Measurements from ENCODE around the gene TBP.

Gene TBP

DNA sequence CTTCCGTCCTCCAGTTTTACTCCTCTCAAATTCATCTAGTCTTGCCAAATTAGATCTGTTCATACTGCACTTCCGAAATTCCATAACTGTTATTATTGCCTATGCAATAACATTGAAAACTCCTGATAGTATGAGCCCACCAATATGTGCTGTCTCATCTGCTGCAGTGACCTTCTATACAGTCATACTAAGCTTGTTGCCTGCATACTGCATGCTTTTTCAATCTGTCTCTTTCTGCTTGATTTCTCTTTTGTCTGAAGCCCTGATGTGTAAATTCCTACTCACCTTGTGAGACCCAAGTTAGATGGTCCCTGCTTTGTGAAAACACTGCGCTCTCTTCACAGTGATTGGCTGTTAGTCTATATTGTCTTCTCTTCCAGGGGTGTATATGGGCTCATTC lies 1.1 kb downstream of the TBP start:
- Histone ChIP-seq H3K27me3 (replicated peaks; ENCODE audit: control insufficient read depth, insufficient read depth, low read length) (no peaks in the 10 kb centered on the region), H3K36me3 (ENCODE audit: control insufficient read depth, insufficient read depth, low read length) (peaks cover 2% of the 10 kb centered on the region), H3K4me3 (replicated peaks; ENCODE audit: low read depth, low read length) (peak overlapping the region; percentile 97)
- TF ChIP-seq, protein P1, sequence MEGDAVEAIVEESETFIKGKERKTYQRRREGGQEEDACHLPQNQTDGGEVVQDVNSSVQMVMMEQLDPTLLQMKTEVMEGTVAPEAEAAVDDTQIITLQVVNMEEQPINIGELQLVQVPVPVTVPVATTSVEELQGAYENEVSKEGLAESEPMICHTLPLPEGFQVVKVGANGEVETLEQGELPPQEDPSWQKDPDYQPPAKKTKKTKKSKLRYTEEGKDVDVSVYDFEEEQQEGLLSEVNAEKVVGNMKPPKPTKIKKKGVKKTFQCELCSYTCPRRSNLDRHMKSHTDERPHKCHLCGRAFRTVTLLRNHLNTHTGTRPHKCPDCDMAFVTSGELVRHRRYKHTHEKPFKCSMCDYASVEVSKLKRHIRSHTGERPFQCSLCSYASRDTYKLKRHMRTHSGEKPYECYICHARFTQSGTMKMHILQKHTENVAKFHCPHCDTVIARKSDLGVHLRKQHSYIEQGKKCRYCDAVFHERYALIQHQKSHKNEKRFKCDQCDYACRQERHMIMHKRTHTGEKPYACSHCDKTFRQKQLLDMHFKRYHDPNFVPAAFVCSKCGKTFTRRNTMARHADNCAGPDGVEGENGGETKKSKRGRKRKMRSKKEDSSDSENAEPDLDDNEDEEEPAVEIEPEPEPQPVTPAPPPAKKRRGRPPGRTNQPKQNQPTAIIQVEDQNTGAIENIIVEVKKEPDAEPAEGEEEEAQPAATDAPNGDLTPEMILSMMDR (IDR thresholded peaks at IDR 0.05; ENCODE audit: insufficient read depth, low read length, poor library complexity, severe bottlenecking), result no peak
- no peak for DNase-seq (ENCODE audit: extremely low read depth, insufficient read length)

DNA sequence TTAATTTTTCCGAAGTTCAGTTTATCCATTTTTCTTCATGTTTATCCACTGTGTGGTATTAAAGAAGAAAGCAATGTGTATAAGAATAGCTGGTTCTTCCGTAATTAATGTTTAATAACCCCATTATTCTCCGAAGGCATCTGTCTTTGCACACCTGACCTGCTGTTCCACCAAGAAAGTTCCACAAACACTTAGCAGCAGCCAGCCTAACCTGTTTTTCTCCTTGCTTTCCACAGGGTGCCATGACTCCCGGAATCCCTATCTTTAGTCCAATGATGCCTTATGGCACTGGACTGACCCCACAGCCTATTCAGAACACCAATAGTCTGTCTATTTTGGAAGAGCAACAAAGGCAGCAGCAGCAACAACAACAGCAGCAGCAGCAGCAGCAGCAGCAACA lies 7.4 kb downstream of the TBP start:
- Histone ChIP-seq H3K36me3 (ENCODE audit: control insufficient read depth, insufficient read depth, low read length) (peaks cover 7% of the 10 kb centered on the region), H3K4me3 (replicated peaks; ENCODE audit: low read depth, low read length) (no peak overlapping the region), H3K27me3 (replicated peaks; ENCODE audit: control insufficient read depth, insufficient read depth, low read length) (no peaks in the 10 kb centered on the region)
- TF ChIP-seq, protein P1 (IDR thresholded peaks at IDR 0.05; ENCODE audit: insufficient read depth, low read length, poor library complexity, severe bottlenecking), result no peak
- DNase-seq (ENCODE audit: extremely low read depth, insufficient read length), result no peak

DNA sequence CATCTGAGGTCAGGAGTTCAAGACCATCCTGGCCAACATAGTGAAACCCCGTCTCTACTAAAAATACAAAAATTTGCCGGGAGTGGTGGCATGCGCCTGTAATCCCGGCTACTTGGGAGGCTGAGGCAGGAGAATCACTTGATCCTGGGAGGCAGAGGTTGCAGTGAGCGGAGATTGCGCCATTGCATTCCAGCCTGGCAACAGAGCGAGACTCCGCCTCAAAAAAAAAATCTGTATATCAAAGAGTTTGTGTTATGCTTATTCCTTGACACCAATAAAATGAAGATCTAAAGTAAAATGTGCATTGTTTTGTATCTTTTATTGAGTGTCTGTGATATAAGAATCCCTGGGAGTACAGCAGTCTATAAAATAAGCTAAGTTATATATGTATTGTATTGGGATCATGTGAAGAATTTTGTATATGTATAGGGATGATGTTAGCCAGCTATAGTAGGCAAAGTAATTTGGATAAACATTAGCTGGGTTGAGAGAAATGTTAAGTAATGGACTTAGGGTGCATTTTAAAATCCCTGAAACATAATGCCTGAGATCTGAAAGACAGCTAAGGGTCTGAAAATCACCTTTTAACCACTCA lies 10.9 kb downstream of the TBP start:
- DNase-seq (ENCODE audit: extremely low read depth, insufficient read length), result no peak
- no peaks in the 10 kb centered on the region for H3K27me3 ChIP-seq (replicated peaks; ENCODE audit: control insufficient read depth, insufficient read depth, low read length)
- H3K4me3 ChIP-seq (replicated peaks; ENCODE audit: low read depth, low read length), result no peak overlapping the region
- TF ChIP-seq, protein P1 (IDR thresholded peaks at IDR 0.05; ENCODE audit: insufficient read depth, low read length, poor library complexity, severe bottlenecking), result no peak
- H3K36me3 ChIP-seq (ENCODE audit: control insufficient read depth, insufficient read depth, low read length), result peaks cover 8% of the 10 kb centered on the region

DNA sequence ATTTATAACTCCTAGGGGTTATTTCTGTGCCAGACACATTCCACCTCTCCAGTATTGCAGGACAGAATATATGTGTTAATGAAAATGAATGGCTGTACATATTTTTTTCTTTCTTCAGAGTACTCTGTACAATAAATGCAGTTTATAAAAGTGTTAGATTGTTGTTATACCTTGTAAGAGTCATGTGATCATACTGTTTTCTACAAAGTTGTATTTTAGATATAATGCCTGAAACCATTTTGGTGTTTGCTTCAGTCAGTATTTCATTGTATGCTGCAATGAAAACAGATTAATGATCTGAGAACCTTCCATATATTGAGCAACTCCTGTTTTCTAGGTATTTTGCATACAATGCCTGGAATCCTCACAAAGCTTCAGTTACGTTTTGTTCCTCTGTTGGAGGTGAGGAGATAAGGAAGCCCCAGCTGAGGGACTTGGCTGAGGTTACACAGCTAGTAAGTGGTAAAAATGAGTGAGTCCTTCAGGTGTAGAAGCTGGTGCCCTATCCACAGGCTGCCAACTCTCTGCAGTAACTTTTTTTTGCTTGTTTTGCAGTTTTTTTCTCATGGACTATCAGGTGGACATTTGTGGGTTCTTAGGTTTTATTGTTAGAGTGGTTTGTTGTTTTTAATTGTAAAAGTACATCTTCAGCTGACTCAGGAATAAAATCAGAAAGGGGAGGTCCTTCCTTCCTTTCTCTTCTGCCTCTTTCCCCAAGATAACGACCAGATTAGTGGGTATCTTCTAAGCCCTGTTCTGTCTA lies 18.7 kb downstream of the TBP start:
- H3K27me3 ChIP-seq (replicated peaks; ENCODE audit: control insufficient read depth, insufficient read depth, low read length), result no peaks in the 10 kb centered on the region
- no peak for DNase-seq (ENCODE audit: extremely low read depth, insufficient read length)
- no peak overlapping the region for H3K4me3 ChIP-seq (replicated peaks; ENCODE audit: low read depth, low read length)
- peaks cover 12% of the 10 kb centered on the region for H3K36me3 ChIP-seq (ENCODE audit: control insufficient read depth, insufficient read depth, low read length)
- TF ChIP-seq, protein P1 (IDR thresholded peaks at IDR 0.05; ENCODE audit: insufficient read depth, low read length, poor library complexity, severe bottlenecking), result no peak

DNA sequence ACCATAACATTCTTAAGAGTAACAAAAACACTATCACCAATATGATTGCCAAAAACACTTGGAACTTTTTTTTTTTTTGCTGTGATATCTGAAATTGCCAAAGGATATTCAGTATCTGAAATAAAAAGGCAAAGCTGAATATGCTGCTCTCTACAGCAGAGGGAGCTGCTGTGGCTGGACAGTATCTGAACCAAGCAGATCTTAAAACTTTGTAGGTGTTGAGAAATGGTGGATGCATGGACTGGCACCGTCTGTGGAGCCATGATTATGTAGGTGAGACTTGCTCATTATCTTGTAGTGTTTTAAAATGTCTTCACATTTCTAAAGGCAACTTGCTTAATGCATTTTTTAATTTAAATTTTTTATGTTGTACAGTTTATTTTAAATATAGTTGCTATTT lies 21.1 kb downstream of the TBP start:
- DNase-seq (ENCODE audit: extremely low read depth, insufficient read length), result no peak
- Histone ChIP-seq H3K36me3 (ENCODE audit: control insufficient read depth, insufficient read depth, low read length) (peaks cover 9% of the 10 kb centered on the region), H3K4me3 (replicated peaks; ENCODE audit: low read depth, low read length) (no peak overlapping the region), H3K27me3 (replicated peaks; ENCODE audit: control insufficient read depth, insufficient read depth, low read length) (no peaks in the 10 kb centered on the region)
- TF ChIP-seq, protein P1 (IDR thresholded peaks at IDR 0.05; ENCODE audit: insufficient read depth, low read length, poor library complexity, severe bottlenecking), result peak; percentile 24

Data from GM06990 (cell line).